ENCODE data around the gene CD58. TPM values are rescaled to one million over a fixed set of nuclear protein-coding genes. Genes with fewer than 3 reads are reported as not detected.

Gene CD58
- polyA plus RNA-seq, 1 experiment: 7.3 TPM

- CTCF ChIA-PET: interaction anchor here (0.5 to 6.8 kb wide), 34 partner anchors 9 to 1920 kb away, joined by 3 to 72 read pairs (median 4); partner anchors contain the start of gene TTF2
- no peaks in the 10 kb centered on the region; the same call in 1 of the 2 replicates for H3K9me3 ChIP-seq (ENCODE audit: control insufficient read depth, insufficient read depth, low read length)
- TF ChIP-seq, protein P1, sequence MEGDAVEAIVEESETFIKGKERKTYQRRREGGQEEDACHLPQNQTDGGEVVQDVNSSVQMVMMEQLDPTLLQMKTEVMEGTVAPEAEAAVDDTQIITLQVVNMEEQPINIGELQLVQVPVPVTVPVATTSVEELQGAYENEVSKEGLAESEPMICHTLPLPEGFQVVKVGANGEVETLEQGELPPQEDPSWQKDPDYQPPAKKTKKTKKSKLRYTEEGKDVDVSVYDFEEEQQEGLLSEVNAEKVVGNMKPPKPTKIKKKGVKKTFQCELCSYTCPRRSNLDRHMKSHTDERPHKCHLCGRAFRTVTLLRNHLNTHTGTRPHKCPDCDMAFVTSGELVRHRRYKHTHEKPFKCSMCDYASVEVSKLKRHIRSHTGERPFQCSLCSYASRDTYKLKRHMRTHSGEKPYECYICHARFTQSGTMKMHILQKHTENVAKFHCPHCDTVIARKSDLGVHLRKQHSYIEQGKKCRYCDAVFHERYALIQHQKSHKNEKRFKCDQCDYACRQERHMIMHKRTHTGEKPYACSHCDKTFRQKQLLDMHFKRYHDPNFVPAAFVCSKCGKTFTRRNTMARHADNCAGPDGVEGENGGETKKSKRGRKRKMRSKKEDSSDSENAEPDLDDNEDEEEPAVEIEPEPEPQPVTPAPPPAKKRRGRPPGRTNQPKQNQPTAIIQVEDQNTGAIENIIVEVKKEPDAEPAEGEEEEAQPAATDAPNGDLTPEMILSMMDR (IDR thresholded peaks at IDR 0.05; ENCODE audit: low read depth, low read length): peak; percentile 97
- no peak overlapping the region for H3K27ac ChIP-seq (ENCODE audit: low read depth, low read length)
- DNase-seq (ENCODE audit: low read depth, low spot score): no peak
- peaks cover 29% of the 10 kb centered on the region for H3K27me3 ChIP-seq (ENCODE audit: control insufficient read depth, insufficient read depth, low read length)
- POLR2A ChIA-PET: no interaction called here
- no peak overlapping the region for H3K4me3 ChIP-seq (ENCODE audit: low read depth, low read length)
These were observed 3.9 kb upstream of the CD58 start for GRCh38 chr1:116574581-116575291.

DNA sequence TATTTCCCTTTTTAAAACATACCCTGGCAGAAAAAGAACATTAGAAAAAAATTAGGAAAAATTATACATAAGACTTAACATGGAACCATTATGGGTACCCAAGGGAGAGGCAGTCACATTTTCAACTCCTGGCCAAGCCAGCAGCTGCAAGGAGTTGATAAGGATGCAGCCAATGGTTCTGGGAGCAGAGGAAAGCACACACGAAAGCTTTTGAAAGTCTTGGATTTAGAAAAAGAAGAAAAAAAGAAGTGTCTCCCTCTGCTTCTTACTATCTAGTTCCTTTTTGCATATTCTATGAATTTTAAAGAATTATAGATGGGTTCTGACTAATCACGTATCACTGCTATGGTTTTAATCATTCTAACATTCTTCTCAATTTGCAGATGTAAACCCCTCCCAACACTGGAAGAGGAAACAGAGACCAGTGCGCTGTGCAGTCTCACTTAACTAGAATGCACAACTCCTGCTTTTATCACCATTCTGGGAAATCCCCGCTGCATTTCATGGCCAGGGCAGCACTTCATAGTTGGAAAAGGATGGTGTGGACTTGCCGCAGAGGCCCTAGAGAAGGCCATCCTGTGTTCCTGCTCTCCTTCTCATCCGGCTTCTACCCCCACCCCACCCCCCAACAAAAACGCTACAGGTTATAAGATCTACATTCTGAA is 2.7 kb upstream of the CD58 start:
- H3K27me3 ChIP-seq (ENCODE audit: control insufficient read depth, insufficient read depth, low read length): peaks cover 22% of the 10 kb centered on the region
- H3K4me3 ChIP-seq (ENCODE audit: low read depth, low read length): no peak overlapping the region
- ChIA-PET CTCF (interaction anchor here (0.9 to 6.8 kb wide), 13 partner anchors 8 to 486 kb away, joined by 4 to 72 read pairs (median 7); partner anchors contain the start of gene TTF2), POLR2A (no interaction called here)
- TF ChIP-seq, protein P1 (IDR thresholded peaks at IDR 0.05; ENCODE audit: low read depth, low read length): no peak
- no peaks in the 10 kb centered on the region; the same call in 1 of the 2 replicates for H3K9me3 ChIP-seq (ENCODE audit: control insufficient read depth, insufficient read depth, low read length)
- H3K27ac ChIP-seq (ENCODE audit: low read depth, low read length): no peak overlapping the region
- no peak for DNase-seq (ENCODE audit: low read depth, low spot score)

GRCh38 chr1:116572771-116573430 is 2.1 kb upstream of the CD58 start:
- ChIA-PET POLR2A (no interaction called here), CTCF (interaction anchor here (0.9 to 6.8 kb wide), 2 partner anchors 24 to 73 kb away, joined by 11 to 72 read pairs; no protein-coding TSS in a partner anchor)
- Histone ChIP-seq H3K4me3 (ENCODE audit: low read depth, low read length) (no peak overlapping the region), H3K9me3 (ENCODE audit: control insufficient read depth, insufficient read depth, low read length) (no peaks in the 10 kb centered on the region; the same call in 1 of the 2 replicates), H3K27me3 (ENCODE audit: control insufficient read depth, insufficient read depth, low read length) (peaks cover 21% of the 10 kb centered on the region), H3K27ac (ENCODE audit: low read depth, low read length) (no peak overlapping the region)
- TF ChIP-seq, protein P1 (IDR thresholded peaks at IDR 0.05; ENCODE audit: low read depth, low read length): no peak
- no peak for DNase-seq (ENCODE audit: low read depth, low spot score)

DNA sequence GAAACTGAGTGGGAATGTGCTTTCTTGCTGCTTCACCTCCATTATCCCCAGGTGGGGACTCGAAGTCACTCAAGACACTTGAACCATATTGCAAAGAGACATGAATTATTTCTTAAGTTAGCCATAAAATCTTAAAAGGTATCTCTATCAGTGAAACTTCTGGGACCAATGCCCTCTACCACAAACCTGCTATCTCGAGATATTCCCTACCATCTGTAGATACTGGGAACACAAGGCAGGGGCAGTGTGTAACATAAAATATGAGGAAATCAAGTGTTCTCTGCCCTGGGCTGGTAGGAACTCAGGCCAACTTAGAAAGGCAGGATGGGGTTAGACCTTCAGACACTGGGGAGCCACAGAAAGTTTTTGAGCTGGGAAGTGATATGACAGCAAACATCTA is 1.3 kb upstream of the CD58 start:
- CTCF ChIA-PET: interaction anchor here (1.4 to 6.8 kb wide), 2 partner anchors 25 to 87 kb away, joined by 3 to 72 read pairs; no protein-coding TSS in a partner anchor
- POLR2A ChIA-PET: interaction anchor here (0.6 kb wide), 1 partner anchor 25 kb away, joined by 3 read pairs; no protein-coding TSS in a partner anchor
- no peak overlapping the region for H3K27ac ChIP-seq (ENCODE audit: low read depth, low read length)
- H3K4me3 ChIP-seq (ENCODE audit: low read depth, low read length): no peak overlapping the region
- TF ChIP-seq, protein P1 (IDR thresholded peaks at IDR 0.05; ENCODE audit: low read depth, low read length): no peak
- no peak for DNase-seq (ENCODE audit: low read depth, low spot score)
- peaks cover 21% of the 10 kb centered on the region for H3K27me3 ChIP-seq (ENCODE audit: control insufficient read depth, insufficient read depth, low read length)
- H3K9me3 ChIP-seq (ENCODE audit: control insufficient read depth, insufficient read depth, low read length): no peaks in the 10 kb centered on the region; the same call in 1 of the 2 replicates
